CD14-positive monocyte (primary cell): ENCODE data around the gene DAGLA. TPM values are rescaled to one million over a fixed set of nuclear protein-coding genes. Genes with fewer than 3 reads are reported as not detected.

Experiments
- DNase-seq, 3 donors: peaks; one replicate each; pipeline ENCODE4 v3.0.0-alpha.2; 2011 to 2022
- H2AFZ ChIP-seq: 2 replicates; pipeline ENCODE4 v1.6.0; 2012; ENCODE audit warnings: mild to moderate bottlenecking, low read depth, low read length, inconsistent platforms; ENCODE audit not compliant: insufficient read depth, poor library complexity, severe bottlenecking
- H3K27ac ChIP-seq, 2 donors: 1 replicate in 1 of 2; 2 replicates in 1 of 2; pipeline ENCODE4 v1.5.1; 2012 to 2013; ENCODE audit warnings: low read length in 2 of 2, control low read depth in 1 of 2, inconsistent platforms in 1 of 2, low read depth in 1 of 2, mild to moderate bottlenecking in 1 of 2
- H3K27me3 ChIP-seq, 2 donors: one replicate each; pipeline versions ENCODE4 v1.6.0 to v1.6.1; 2011 to 2013; ENCODE audit warnings: low read length in 2 of 2; ENCODE audit not compliant: control insufficient read depth in 2 of 2, insufficient read depth in 2 of 2
- H3K36me3 ChIP-seq, 2 donors: replicated peaks in 1 of 2; 1 replicate in 1 of 2; 2 replicates in 1 of 2; pipeline versions ENCODE4 v1.5.1 to v1.6.1; 2012 to 2013; ENCODE audit warnings: low read length in 2 of 2, control low read depth in 1 of 2, inconsistent platforms in 1 of 2, mild to moderate bottlenecking in 1 of 2; ENCODE audit not compliant: insufficient read depth in 2 of 2, control insufficient read depth in 1 of 2
- H3K4me1 ChIP-seq, 2 donors: 1 replicate in 1 of 2; 2 replicates in 1 of 2; pipeline versions ENCODE4 v1.5.1 to v1.6.1; 2012 to 2013; ENCODE audit warnings: low read length in 2 of 2, control low read depth in 1 of 2, inconsistent platforms in 1 of 2, mild to moderate bottlenecking in 1 of 2, moderate library complexity in 1 of 2; ENCODE audit not compliant: insufficient read depth in 2 of 2, control insufficient read depth in 1 of 2
- H3K4me2 ChIP-seq: replicated peaks from 2 replicates; pipeline ENCODE3; 2012; ENCODE audit warnings: low read length, moderate library complexity, mild to moderate bottlenecking; ENCODE audit not compliant: poor library complexity, severe bottlenecking; ENCODE audit errors: extremely low read depth
- H3K4me3 ChIP-seq, 3 experiments: fragments of 200-600 bp in 1 of 3; sonication (generic) in 1 of 3; replicated peaks in 1 of 3; 1 replicate in 2 of 3; 2 replicates in 1 of 3; pipeline ENCODE4 v1.5.1; 2011 to 2013; ENCODE audit warnings: low read length in 3 of 3, mild to moderate bottlenecking in 3 of 3, control low read depth in 2 of 3, low read depth in 2 of 3, inconsistent platforms in 1 of 3, moderate library complexity in 1 of 3
- H3K79me2 ChIP-seq: 2 replicates; pipeline ENCODE4 v1.6.0; 2012; ENCODE audit warnings: mild to moderate bottlenecking, control low read depth, inconsistent platforms, low read length, moderate library complexity; ENCODE audit not compliant: insufficient read depth
- H3K9ac ChIP-seq: 2 replicates; pipeline ENCODE4 v1.6.0; 2017; ENCODE audit warnings: low read length, mild to moderate bottlenecking; ENCODE audit not compliant: insufficient read depth, poor library complexity, severe bottlenecking
- H3K9me3 ChIP-seq, 2 donors: replicated peaks in 1 of 2; 1 replicate in 1 of 2; 2 replicates in 1 of 2; pipeline versions ENCODE4 v1.5.1 to v1.6.1; 2012 to 2013; ENCODE audit warnings: low read length in 2 of 2, control low read depth in 1 of 2; ENCODE audit not compliant: control insufficient read depth in 1 of 2, insufficient read depth in 1 of 2
- H4K20me1 ChIP-seq: 2 replicates; pipeline ENCODE4 v1.6.0; 2012; ENCODE audit warnings: mild to moderate bottlenecking, low read length, control low read depth, moderate library complexity; ENCODE audit not compliant: insufficient read depth
- H3K27ac Mint-ChIP-seq, 7 donors: one replicate each; pipeline ENCODE4 v1.8.0; 2020; ENCODE audit warnings: mild to moderate bottlenecking in 7 of 7, mixed read lengths in 7 of 7, moderate library complexity in 6 of 7, inconsistent platforms in 2 of 7
- H3K27me3 Mint-ChIP-seq, 3 donors: one replicate each; pipeline ENCODE4 v1.8.0; 2021 to 2022; ENCODE audit warnings: low read depth in 3 of 3, mild to moderate bottlenecking in 3 of 3, mixed read lengths in 3 of 3, moderate library complexity in 3 of 3, inconsistent platforms in 1 of 3
- H3K36me3 Mint-ChIP-seq, 2 donors: one replicate each; pipeline ENCODE4 v1.8.0; 2020; ENCODE audit warnings: mixed read lengths in 2 of 2, inconsistent platforms in 1 of 2, mild to moderate bottlenecking in 1 of 2
- H3K4me1 Mint-ChIP-seq: one replicate; pipeline ENCODE4 v1.8.0; 2020; ENCODE audit warnings: mild to moderate bottlenecking, mixed read lengths
- H3K4me3 Mint-ChIP-seq, 2 donors: one replicate each; pipeline ENCODE4 v1.8.0; 2020; ENCODE audit warnings: mild to moderate bottlenecking in 2 of 2, mixed read lengths in 2 of 2, moderate library complexity in 1 of 2
- H3K9me3 Mint-ChIP-seq, 7 donors: one replicate each; pipeline ENCODE4 v1.8.0; 2020 to 2022; ENCODE audit warnings: mixed read lengths in 7 of 7, mild to moderate bottlenecking in 6 of 7, moderate library complexity in 6 of 7, inconsistent platforms in 2 of 7
- CTCF ChIP-seq: fragments of 200-600 bp; IDR thresholded peaks from one replicate; pipeline ENCODE4 v1.8.0; 2022; ENCODE audit warnings: antibody characterized with exemption, mild to moderate bottlenecking
- WGBS: methylation state at CpG from one replicate; pipeline ENCODE4 v1.1.5; 2013; ENCODE audit warnings: missing lambda C conversion rate; ENCODE audit not compliant: insufficient coverage; 5-methylcytosine and 5-hydroxymethylcytosine counted together
- intact Hi-C, 2 donors: fragments of 100-400 bp; cut with micrococcal nuclease; formaldehyde crosslinking; loops; one replicate each; pipeline versions ENCODE4 v1.15.0 to v1.15.1; 2023
- polyA plus RNA-seq, 3 donors: library from polyadenylated mRNA; depleted of rRNA in 1 of 3; unstranded in 2 of 3; stranded (reverse) in 1 of 3; fragments of 300-500 nt in 2 of 3; fragments of >200 nt in 1 of 3; fragmentation: Illumina TruSeq in 2 of 3; gene quantifications; 1 replicate in 2 of 3; 2 replicates in 1 of 3; pipeline ENCODE4 v1.2.3, GENCODE V29; 2012 to 2021

DAGLA gene
- polyA plus RNA-seq, 3 donors: 0.16 to 6.7 (median 0.73) TPM

- H3K27ac ChIP-seq: no peak overlapping the region
- H3K4me1 Mint-ChIP-seq: peaks cover 19% of the 10 kb centered on the region
- H4K20me1 ChIP-seq: no peaks in the 10 kb centered on the region
- DNase-seq: no peak
- no peaks in the 10 kb centered on the region for H3K79me2 ChIP-seq
- intact Hi-C loops: no loop called here
- TF ChIP-seq CTCF: no peak
- H3K27me3 Mint-ChIP-seq: peaks cover 0 to 3% (median 1%) of the 10 kb centered on the region in 3 donors
- H2AFZ ChIP-seq: no peak overlapping the region
- no peaks in the 10 kb centered on the region for H3K36me3 ChIP-seq
- no peak overlapping the region for H3K4me2 ChIP-seq
- no peak overlapping the region for H3K9ac ChIP-seq
- H3K9me3 ChIP-seq: no peaks in the 10 kb centered on the region
- no peak overlapping the region for H3K4me3 Mint-ChIP-seq
- H3K36me3 Mint-ChIP-seq: no peaks in the 10 kb centered on the region
- WGBS: 90% methylated on average over 7 of the region's 13 CpGs
- no peaks in the 10 kb centered on the region for H3K27me3 ChIP-seq
- H3K4me3 ChIP-seq: no peak overlapping the region
- no peak overlapping the region for H3K27ac Mint-ChIP-seq
- H3K9me3 Mint-ChIP-seq: peaks cover 0 to 2% (median 0%) of the 10 kb centered on the region in 7 donors
- H3K4me1 ChIP-seq: peaks cover 14 to 20% of the 10 kb centered on the region in 2 donors
Observed at GRCh38 chr11:61656347-61657077, 23.7 kb upstream of the DAGLA start.

- Histone ChIP-seq H3K4me2 (no peak overlapping the region), H3K36me3 (no peaks in the 10 kb centered on the region), H3K9ac (no peak overlapping the region), H3K27ac (no peak overlapping the region), H3K27me3 (no peaks in the 10 kb centered on the region), H3K79me2 (no peaks in the 10 kb centered on the region), H4K20me1 (no peaks in the 10 kb centered on the region), H2AFZ (no peak overlapping the region), H3K4me1 (peaks cover 14 to 20% of the 10 kb centered on the region in 2 donors), H3K9me3 (no peaks in the 10 kb centered on the region), H3K4me3 (no peak overlapping the region)
- no peak for TF ChIP-seq CTCF
- Mint-ChIP-seq H3K4me1 (peaks cover 19% of the 10 kb centered on the region), H3K4me3 (no peak overlapping the region), H3K36me3 (no peaks in the 10 kb centered on the region), H3K27me3 (peaks cover 0 to 2% (median 0%) of the 10 kb centered on the region in 3 donors), H3K9me3 (peaks cover 0 to 2% (median 0%) of the 10 kb centered on the region in 7 donors), H3K27ac (peak overlapping the region in 2 of 7 donors; percentile 8 to 57)
- intact Hi-C loops: no loop called here
- no peak for DNase-seq
- 90% methylated on average over 8 of the region's 11 CpGs for WGBS
Observed at GRCh38 chr11:61657566-61658290, 22.5 kb upstream of the DAGLA start.
